Upper lobe of right lung (tissue), 1 donor: ENCODE results near the gene HOXB3. TPM values are rescaled to one million over a fixed set of nuclear protein-coding genes. Genes with fewer than 3 reads are reported as not detected.
"Not testable (repeated sequence)": the region's sequence is repeated elsewhere in the genome, so short reads cannot be mapped to it uniquely, and the experiment has no call there.

Experiments used
- ATAC-seq: fragments of 200-7000 bp; cut with Tn5 transposase; one replicate; pipeline ENCODE4 v1.9.1; 2020; ENCODE audit warnings: mild to moderate bottlenecking, moderate library complexity
- DNase-seq: peaks from one replicate; pipeline ENCODE4 v3.0.0-alpha.2; 2020
- H3K27ac ChIP-seq: fragments of 200-600 bp; one replicate; pipeline ENCODE4 v1.8.0; 2022
- H3K27me3 ChIP-seq: fragments of 200-600 bp; one replicate; pipeline ENCODE4 v1.8.0; 2022; ENCODE audit warnings: mild to moderate bottlenecking
- H3K36me3 ChIP-seq: fragments of 200-600 bp; one replicate; pipeline ENCODE4 v1.8.0; 2022
- H3K4me1 ChIP-seq: fragments of 200-600 bp; one replicate; pipeline ENCODE4 v1.8.0; 2022
- H3K4me3 ChIP-seq: fragments of 200-600 bp; one replicate; pipeline ENCODE4 v1.8.0; 2022; ENCODE audit warnings: mild to moderate bottlenecking
- H3K9me3 ChIP-seq: fragments of 200-600 bp; one replicate; pipeline ENCODE4 v1.8.0; 2022
- intact Hi-C: fragments of 100-400 bp; cut with DNase I; formaldehyde crosslinking; loops from one replicate; pipeline ENCODE4 v1.11.0; 2022
- total RNA-seq: library from RNA; stranded (reverse); fragmentation: NEBNext Ultra II Directional; extraction: Animal tissue kit (Norgen Biotek cat#: 25700); gene quantifications from one replicate; pipeline ENCODE4 v1.2.1, GENCODE V29; 2021
- TF ChIP-seq, protein P1 (sequence below): fragments of 200-600 bp; IDR thresholded peaks from one replicate; pipeline ENCODE4 v1.8.0; 2022; ENCODE audit warnings: antibody characterized with exemption
- donor health status: DM: no; HTN: yes; CAD: no; lungs with severe emphysema.

HOXB3 gene
- total RNA-seq, 1 donor from 2014 or later = 13.3 TPM

DNA sequence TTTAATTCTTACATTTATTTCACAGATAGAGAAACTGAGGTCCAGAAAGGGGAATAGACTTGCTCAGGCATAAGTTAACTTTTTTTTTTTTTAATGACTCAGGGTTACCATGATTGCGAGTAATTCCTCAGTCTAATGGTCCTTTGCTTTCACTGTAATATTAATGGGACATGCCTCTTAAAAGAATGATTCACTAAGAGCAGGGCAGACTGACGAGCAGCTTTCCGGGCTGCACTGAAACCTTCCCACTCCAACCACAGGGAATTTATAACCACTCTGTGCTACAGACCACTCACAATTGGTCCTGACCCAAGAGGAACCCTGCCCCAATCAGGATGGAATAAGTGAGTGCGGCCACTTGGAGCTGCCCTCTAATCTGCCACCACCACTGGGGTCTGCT lies 50.9 kb downstream of the HOXB3 start:
- no peaks in the 10 kb centered on the region for H3K36me3 ChIP-seq
- no peak overlapping the region for H3K27ac ChIP-seq
- intact Hi-C loops = no loop called here
- ATAC-seq (no peak), DNase-seq (no peak)
- H3K4me1 ChIP-seq = no peaks in the 10 kb centered on the region
- H3K4me3 ChIP-seq = no peak overlapping the region
- TF ChIP-seq, protein P1, sequence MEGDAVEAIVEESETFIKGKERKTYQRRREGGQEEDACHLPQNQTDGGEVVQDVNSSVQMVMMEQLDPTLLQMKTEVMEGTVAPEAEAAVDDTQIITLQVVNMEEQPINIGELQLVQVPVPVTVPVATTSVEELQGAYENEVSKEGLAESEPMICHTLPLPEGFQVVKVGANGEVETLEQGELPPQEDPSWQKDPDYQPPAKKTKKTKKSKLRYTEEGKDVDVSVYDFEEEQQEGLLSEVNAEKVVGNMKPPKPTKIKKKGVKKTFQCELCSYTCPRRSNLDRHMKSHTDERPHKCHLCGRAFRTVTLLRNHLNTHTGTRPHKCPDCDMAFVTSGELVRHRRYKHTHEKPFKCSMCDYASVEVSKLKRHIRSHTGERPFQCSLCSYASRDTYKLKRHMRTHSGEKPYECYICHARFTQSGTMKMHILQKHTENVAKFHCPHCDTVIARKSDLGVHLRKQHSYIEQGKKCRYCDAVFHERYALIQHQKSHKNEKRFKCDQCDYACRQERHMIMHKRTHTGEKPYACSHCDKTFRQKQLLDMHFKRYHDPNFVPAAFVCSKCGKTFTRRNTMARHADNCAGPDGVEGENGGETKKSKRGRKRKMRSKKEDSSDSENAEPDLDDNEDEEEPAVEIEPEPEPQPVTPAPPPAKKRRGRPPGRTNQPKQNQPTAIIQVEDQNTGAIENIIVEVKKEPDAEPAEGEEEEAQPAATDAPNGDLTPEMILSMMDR = no peak
- no peaks in the 10 kb centered on the region for H3K9me3 ChIP-seq
- peaks cover 43% of the 10 kb centered on the region for H3K27me3 ChIP-seq

DNA sequence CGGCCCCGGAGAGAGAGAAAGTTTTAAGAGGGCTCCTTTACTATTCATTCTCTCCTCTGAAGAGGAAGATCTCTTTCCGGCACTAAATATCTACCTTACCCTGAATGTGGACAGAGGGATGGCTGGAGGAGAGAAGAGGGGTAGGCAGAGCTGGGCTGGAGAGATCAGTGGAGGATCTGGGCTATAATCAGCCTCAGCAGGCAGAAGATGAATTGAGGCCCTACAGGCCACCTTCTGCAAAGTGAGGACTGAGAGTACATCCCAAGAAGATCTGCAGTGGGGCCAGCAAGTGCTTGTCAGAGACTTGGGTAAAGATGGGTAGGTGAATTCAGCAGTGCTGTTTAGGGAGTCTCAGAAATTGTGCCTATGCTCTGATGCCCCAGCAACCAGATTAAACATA lies 52.7 kb downstream of the HOXB3 start:
- Histone ChIP-seq H3K4me1 (no peaks in the 10 kb centered on the region), H3K9me3 (no peaks in the 10 kb centered on the region), H3K4me3 (no peak overlapping the region), H3K27ac (no peak overlapping the region), H3K36me3 (no peaks in the 10 kb centered on the region), H3K27me3 (peaks cover 27% of the 10 kb centered on the region)
- intact Hi-C loops = no loop called here
- DNase-seq (no peak), ATAC-seq (no peak)
- TF ChIP-seq, protein P1 = no peak

DNA sequence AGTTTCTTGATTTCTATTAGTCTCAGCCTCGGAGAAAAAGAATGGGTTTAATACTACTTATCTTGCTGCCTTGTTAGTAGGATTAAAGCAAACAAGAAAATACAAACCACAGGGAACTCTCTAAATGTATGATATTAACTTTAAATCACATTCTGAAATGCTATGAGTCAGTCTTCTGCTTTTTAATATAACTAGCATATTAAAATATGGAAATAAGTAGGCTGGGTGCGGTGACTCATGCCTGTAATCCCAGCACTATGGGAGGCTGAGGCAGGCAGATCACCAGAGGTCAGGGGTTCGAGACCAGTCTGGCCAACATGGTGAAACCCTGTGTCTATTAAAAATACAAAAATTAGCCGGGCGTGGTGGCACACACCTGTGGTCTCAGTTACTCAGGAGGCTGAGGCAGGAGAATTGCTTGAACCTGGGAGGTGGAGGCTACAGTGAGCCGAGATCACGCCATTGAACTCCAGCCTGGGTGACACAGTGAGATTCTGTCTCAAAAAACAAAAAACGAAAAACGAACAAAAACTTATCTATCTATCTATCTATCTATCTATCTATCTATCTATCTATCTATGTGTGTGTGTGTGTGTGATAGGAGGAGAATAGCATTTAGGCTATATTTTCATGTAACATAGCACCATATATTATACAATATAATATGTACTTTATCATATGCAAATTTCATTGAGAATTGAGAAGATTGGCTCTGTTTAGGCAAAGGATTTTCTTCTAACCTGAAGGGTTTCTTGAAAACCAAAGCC lies 54.1 kb downstream of the HOXB3 start:
- H3K27me3 ChIP-seq = peaks cover 15% of the 10 kb centered on the region
- DNase-seq, H3K4me1 ChIP-seq, intact Hi-C loops, H3K27ac ChIP-seq, H3K36me3 ChIP-seq, H3K9me3 ChIP-seq, H3K4me3 ChIP-seq, ATAC-seq: not testable (repeated sequence)

DNA sequence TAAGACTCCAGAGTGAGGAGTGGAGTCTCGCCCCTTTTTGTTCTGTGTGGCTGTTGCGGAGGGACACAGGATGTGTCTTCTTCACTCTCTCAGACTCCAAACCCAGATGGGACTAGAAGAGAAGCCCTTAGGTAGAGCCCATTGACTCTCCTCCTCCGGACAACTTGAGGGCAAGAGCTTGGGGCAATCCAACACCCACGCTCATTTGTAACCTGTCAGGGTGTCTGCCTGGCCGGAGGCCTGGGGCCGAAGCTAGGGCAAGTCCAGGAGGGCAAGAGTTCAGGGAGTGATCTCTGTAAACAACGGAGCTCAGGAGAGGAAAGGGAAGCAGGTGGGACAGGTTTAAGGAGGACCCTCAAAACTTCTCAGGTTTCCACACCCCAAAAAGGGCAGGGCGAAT lies 57.8 kb downstream of the HOXB3 start:
- no peak for DNase-seq
- TF ChIP-seq, protein P1 = no peak
- no peaks in the 10 kb centered on the region for H3K36me3 ChIP-seq
- no peak overlapping the region for H3K27ac ChIP-seq
- no peak for ATAC-seq
- H3K27me3 ChIP-seq = peaks cover 23% of the 10 kb centered on the region
- intact Hi-C loops = no loop called here
- H3K4me3 ChIP-seq = no peak overlapping the region
- H3K9me3 ChIP-seq = no peaks in the 10 kb centered on the region
- no peaks in the 10 kb centered on the region for H3K4me1 ChIP-seq

DNA sequence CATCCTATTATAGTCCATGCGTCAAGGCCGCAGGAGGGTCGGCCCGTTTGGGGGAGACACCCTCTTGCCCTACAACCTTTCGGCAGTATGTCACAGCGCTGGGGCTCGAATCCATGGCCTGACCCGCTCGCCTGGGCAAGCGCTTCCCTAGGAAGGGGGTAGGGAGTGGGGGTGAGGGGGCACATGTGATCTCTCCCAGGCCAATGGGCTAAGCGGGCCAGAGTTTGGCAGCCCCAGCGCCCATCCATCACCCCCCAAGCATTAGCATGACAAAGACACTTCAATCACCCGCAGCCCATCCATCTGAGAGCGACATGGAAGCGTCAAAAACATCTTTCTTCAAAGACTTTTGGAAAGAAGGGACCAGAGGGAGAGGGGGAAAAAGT lies 59.2 kb downstream of the HOXB3 start, which contains the start of gene HOXB1:
HOXB1 (minus strand) TSS at position 125 of the 386 bp plus-strand sequence; CDS start at position 18, 107 bp downstream.
- Histone ChIP-seq H3K9me3 (no peaks in the 10 kb centered on the region), H3K36me3 (no peaks in the 10 kb centered on the region), H3K4me1 (peaks cover 5% of the 10 kb centered on the region), H3K4me3 (no peak within 1 kb of the TSS), H3K27ac (no peak within 1 kb of the TSS), H3K27me3 (peaks cover 37% of the 10 kb centered on the region)
- no peak for DNase-seq
- intact Hi-C loops = no loop called here
- TF ChIP-seq, protein P1 = no peak
- peak; percentile 16 for ATAC-seq

DNA sequence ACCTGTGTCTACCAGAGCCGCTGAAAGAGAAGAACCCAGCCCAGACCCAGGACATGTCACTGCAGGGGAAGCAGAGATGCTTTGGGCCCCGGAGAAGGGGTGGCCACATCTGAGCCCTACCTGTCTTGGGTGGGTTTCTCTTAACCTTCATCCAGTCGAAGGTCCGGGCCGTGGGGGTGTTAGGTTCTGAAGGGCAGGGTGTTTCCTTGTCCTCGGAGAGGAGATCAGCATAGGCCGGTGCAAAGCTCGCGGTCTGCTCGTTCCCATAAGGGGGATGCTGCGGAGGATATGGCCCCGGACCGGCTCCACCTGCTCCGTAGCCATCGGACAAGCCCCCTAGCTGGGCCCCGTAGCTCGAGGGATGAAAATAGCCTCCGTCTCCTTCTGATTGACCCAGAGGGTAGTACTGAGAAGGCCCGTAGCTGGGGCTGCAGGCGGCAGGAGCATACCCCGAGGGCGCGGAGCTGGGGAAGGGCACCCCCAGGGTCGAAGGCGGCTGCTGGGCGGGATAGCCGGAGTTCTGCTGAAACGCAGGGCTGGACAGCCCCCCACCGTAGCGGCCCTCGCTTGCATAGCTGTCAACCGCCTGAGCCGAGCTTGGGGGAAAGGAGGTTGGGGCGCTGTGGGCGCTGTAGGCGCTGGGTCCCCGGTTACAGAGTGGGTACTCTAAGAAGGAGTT lies 59.7 kb downstream of the HOXB3 start:
- DNase-seq = no peak

More for the DNA sequence above, 59.7 kb downstream of the HOXB3 start:
- Histone ChIP-seq H3K36me3 (no peaks in the 10 kb centered on the region), H3K9me3 (no peaks in the 10 kb centered on the region), H3K27me3 (peaks cover 40% of the 10 kb centered on the region), H3K4me1 (peaks cover 5% of the 10 kb centered on the region), H3K27ac (no peak overlapping the region), H3K4me3 (no peak overlapping the region)
- intact Hi-C loops = no loop called here
- TF ChIP-seq, protein P1 = no peak
- peak; percentile 12 for ATAC-seq
